Mammary epithelial cell (primary cell): Measurements from ENCODE around the gene B4GALNT3.

Experiments
- CTCF ChIP-seq, 2 donors: IDR thresholded peaks in 1 of 2; conservative IDR thresholded peaks in 1 of 2; 2 replicates each; pipeline ENCODE4 v1.5.1; 2011 to 2012; ENCODE audit warnings: inconsistent platforms in 2 of 2, low read length in 2 of 2, mild to moderate bottlenecking in 2 of 2, control low read depth in 1 of 2, low read depth in 1 of 2; ENCODE audit not compliant: insufficient read depth in 1 of 2; ENCODE audit errors: extremely low read depth in 1 of 2
- EZH2 ChIP-seq: IDR thresholded peaks from 2 replicates; pipeline ENCODE4 v1.6.1; 2012; ENCODE audit warnings: low read length, inconsistent platforms, borderline replicate concordance

GRCh38 chr12:554001-554285, 94.2 kb downstream of the B4GALNT3 start:
- TF ChIP-seq CTCF (conservative IDR thresholded peaks at IDR 0.05 in 1 of 2, IDR thresholded peaks at IDR 0.05 in 1 of 2; ENCODE audit: extremely low read depth in 1 of 2, insufficient read depth in 1 of 2, low read depth in 1 of 2, low read length in 2 of 2) (no peak), EZH2 (no peak)
